Testis (tissue), 2 donors: ENCODE data around the gene EOGT.

Source experiments
- POLR2A ChIP-seq: fragments of 450-650 bp; IDR thresholded peaks from one replicate; pipeline ENCODE4 v1.6.1; 2017; ENCODE audit warnings: antibody characterized with exemption, mild to moderate bottlenecking, moderate library complexity
- TF ChIP-seq, protein P1 (sequence below), 3 experiments: fragments of 450-650 bp in 2 of 3; fragments of 200-600 bp in 1 of 3; sonication (generic) in 1 of 3; IDR thresholded peaks; one replicate each; pipeline ENCODE4 v1.5.1; 2016 to 2019; ENCODE audit warnings: antibody characterized with exemption in 3 of 3, mild to moderate bottlenecking in 2 of 3, moderate library complexity in 1 of 3

DNA sequence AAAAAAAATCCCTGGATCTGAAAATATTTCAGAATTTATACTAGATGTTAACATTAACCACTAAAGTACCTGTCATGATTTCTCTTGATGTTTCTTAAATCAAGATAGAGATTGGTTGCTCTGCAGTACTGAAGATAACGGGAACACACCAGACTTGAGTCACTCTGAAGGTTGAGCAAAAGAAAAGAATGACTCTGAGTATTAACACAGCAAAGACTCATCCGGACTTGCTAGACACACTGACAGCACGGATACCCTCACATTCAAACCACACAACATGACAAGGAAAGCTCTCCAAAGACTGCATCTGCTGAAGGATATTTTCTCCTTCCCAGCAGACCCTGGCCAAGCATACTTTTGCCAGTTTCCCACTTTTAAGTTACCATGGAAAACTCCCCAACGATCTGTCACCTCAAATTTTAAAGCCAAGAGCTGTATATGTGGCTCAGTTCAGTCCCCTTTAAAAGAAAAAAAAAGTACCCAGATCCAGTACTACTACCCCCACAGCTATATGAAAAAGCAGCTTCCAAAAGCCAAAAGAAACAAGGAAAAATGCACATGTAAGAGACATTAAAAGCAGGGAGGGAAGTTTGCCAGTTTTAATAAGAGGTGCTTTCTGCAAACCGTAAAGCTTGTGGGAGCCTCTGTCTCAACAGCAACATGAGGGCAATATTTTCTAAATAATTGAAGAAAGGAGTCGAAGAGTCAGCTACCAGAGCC is 8.3 kb downstream of the EOGT start:
- TF ChIP-seq, protein P1, sequence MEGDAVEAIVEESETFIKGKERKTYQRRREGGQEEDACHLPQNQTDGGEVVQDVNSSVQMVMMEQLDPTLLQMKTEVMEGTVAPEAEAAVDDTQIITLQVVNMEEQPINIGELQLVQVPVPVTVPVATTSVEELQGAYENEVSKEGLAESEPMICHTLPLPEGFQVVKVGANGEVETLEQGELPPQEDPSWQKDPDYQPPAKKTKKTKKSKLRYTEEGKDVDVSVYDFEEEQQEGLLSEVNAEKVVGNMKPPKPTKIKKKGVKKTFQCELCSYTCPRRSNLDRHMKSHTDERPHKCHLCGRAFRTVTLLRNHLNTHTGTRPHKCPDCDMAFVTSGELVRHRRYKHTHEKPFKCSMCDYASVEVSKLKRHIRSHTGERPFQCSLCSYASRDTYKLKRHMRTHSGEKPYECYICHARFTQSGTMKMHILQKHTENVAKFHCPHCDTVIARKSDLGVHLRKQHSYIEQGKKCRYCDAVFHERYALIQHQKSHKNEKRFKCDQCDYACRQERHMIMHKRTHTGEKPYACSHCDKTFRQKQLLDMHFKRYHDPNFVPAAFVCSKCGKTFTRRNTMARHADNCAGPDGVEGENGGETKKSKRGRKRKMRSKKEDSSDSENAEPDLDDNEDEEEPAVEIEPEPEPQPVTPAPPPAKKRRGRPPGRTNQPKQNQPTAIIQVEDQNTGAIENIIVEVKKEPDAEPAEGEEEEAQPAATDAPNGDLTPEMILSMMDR (IDR thresholded peaks at IDR 0.05), result no peak
- TF ChIP-seq POLR2A, result no peak
